ENCODE measurements around the gene BTBD1. TPM values are rescaled to one million over a fixed set of nuclear protein-coding genes. Genes with fewer than 3 reads are reported as not detected.

Gene BTBD1
- total and polyA plus RNA-seq, 5 donors from 2014 or later = 35.5 to 55.5 (median 46.8) TPM

GRCh38 chr15:82999426-82999825, 67.6 kb downstream of the BTBD1 start:
- H3K9me3 ChIP-seq (ENCODE audit: control insufficient read depth in 2 of 2, low read length in 2 of 2) = no peaks in the 10 kb centered on the region
- Mint-ChIP-seq H3K27me3 (no peaks in the 10 kb centered on the region), H3K27ac (peak overlapping the region in 1 of 3 donors; percentile 86), H3K36me3 (no peaks in the 10 kb centered on the region), H3K4me3 (no peak overlapping the region), H3K4me1 (peaks cover 6 to 13% (median 8%) of the 10 kb centered on the region in 4 donors), H3K9me3 (no peaks in the 10 kb centered on the region)
- H3K27ac ChIP-seq (ENCODE audit: insufficient read depth, low read length, poor library complexity, severe bottlenecking) = no peak overlapping the region
- ATAC-seq (ENCODE audit: low read depth in 2 of 2) (no peak), DNase-seq (no peak)
- peaks cover 6% of the 10 kb centered on the region for H3K4me1 ChIP-seq (ENCODE audit: control insufficient read depth, insufficient read depth, low read length, poor library complexity, severe bottlenecking)
- no peaks in the 10 kb centered on the region for H3K27me3 ChIP-seq (ENCODE audit: control insufficient read depth, insufficient read depth, low read length)
- H3K4me3 ChIP-seq (ENCODE audit: low read depth, low read length) = no peak overlapping the region
- H3K36me3 ChIP-seq (ENCODE audit: control insufficient read depth, insufficient read depth, low read length) = peaks cover 2% of the 10 kb centered on the region

- peaks cover 7 to 15% (median 10%) of the 10 kb centered on the region in 4 donors for H3K4me1 Mint-ChIP-seq
- no peak for ATAC-seq (ENCODE audit: low read depth in 2 of 2)
These were observed 71.1 kb downstream of the BTBD1 start for GRCh38 chr15:82995938-82996337.

GRCh38 chr15:82995076-82995475, 72.0 kb downstream of the BTBD1 start:
- Mint-ChIP-seq H3K9me3 (no peaks in the 10 kb centered on the region), H3K27me3 (no peaks in the 10 kb centered on the region), H3K4me1 (peaks cover 5 to 10% (median 7%) of the 10 kb centered on the region in 4 donors), H3K27ac (no peak overlapping the region), H3K36me3 (peaks cover 8% of the 10 kb centered on the region), H3K4me3 (no peak overlapping the region)
- DNase-seq = no peak
- no peaks in the 10 kb centered on the region for H3K9me3 ChIP-seq (ENCODE audit: control insufficient read depth in 2 of 2, low read length in 2 of 2)
- no peak for ATAC-seq (ENCODE audit: low read depth in 2 of 2)
- peaks cover 4% of the 10 kb centered on the region for H3K4me1 ChIP-seq (ENCODE audit: control insufficient read depth, insufficient read depth, low read length, poor library complexity, severe bottlenecking)
- H3K4me3 ChIP-seq (ENCODE audit: low read depth, low read length) = no peak overlapping the region
- H3K27ac ChIP-seq (ENCODE audit: insufficient read depth, low read length, poor library complexity, severe bottlenecking) = no peak overlapping the region
- H3K36me3 ChIP-seq (ENCODE audit: control insufficient read depth, insufficient read depth, low read length) = peaks cover 2% of the 10 kb centered on the region
- H3K27me3 ChIP-seq (ENCODE audit: control insufficient read depth, insufficient read depth, low read length) = no peaks in the 10 kb centered on the region

More at GRCh38 chr15:82995938-82996337, 71.1 kb downstream of the BTBD1 start:
- Histone ChIP-seq H3K4me3 (ENCODE audit: low read depth, low read length) (no peak overlapping the region), H3K36me3 (ENCODE audit: control insufficient read depth, insufficient read depth, low read length) (no peaks in the 10 kb centered on the region), H3K9me3 (ENCODE audit: control insufficient read depth in 2 of 2, low read length in 2 of 2) (no peaks in the 10 kb centered on the region), H3K27ac (ENCODE audit: insufficient read depth, low read length, poor library complexity, severe bottlenecking) (no peak overlapping the region), H3K27me3 (ENCODE audit: control insufficient read depth, insufficient read depth, low read length) (no peaks in the 10 kb centered on the region), H3K4me1 (ENCODE audit: control insufficient read depth, insufficient read depth, low read length, poor library complexity, severe bottlenecking) (peaks cover 6% of the 10 kb centered on the region)
- Mint-ChIP-seq H3K27me3 (no peaks in the 10 kb centered on the region), H3K9me3 (no peaks in the 10 kb centered on the region), H3K36me3 (peaks cover 4% of the 10 kb centered on the region), H3K27ac (peak overlapping the region in 2 of 3 donors; percentile 41 to 64), H3K4me3 (no peak overlapping the region)
- no peak for DNase-seq

- Histone ChIP-seq H3K27me3 (ENCODE audit: control insufficient read depth, insufficient read depth, low read length) (no peaks in the 10 kb centered on the region), H3K4me3 (ENCODE audit: low read depth, low read length) (no peak overlapping the region), H3K36me3 (ENCODE audit: control insufficient read depth, insufficient read depth, low read length) (peaks cover 13% of the 10 kb centered on the region), H3K4me1 (ENCODE audit: control insufficient read depth, insufficient read depth, low read length, poor library complexity, severe bottlenecking) (no peaks in the 10 kb centered on the region), H3K27ac (ENCODE audit: insufficient read depth, low read length, poor library complexity, severe bottlenecking) (no peak overlapping the region), H3K9me3 (ENCODE audit: control insufficient read depth in 2 of 2, low read length in 2 of 2) (no peaks in the 10 kb centered on the region)
- Mint-ChIP-seq H3K27me3 (no peaks in the 10 kb centered on the region), H3K9me3 (no peaks in the 10 kb centered on the region), H3K4me1 (peaks cover 0 to 15% (median 5%) of the 10 kb centered on the region in 4 donors), H3K36me3 (peaks cover 18% of the 10 kb centered on the region), H3K4me3 (no peak overlapping the region), H3K27ac (no peak overlapping the region)
- DNase-seq (no peak), ATAC-seq (ENCODE audit: low read depth in 2 of 2) (no peak)
These were observed 73.9 kb downstream of the BTBD1 start for GRCh38 chr15:82993144-82993543.

- peaks cover 13% of the 10 kb centered on the region for H3K36me3 ChIP-seq (ENCODE audit: control insufficient read depth, insufficient read depth, low read length)
- H3K27me3 Mint-ChIP-seq = no peaks in the 10 kb centered on the region
- peaks cover 2% of the 10 kb centered on the region for H3K4me1 ChIP-seq (ENCODE audit: control insufficient read depth, insufficient read depth, low read length, poor library complexity, severe bottlenecking)
- peaks cover 18% of the 10 kb centered on the region for H3K36me3 Mint-ChIP-seq
- H3K27ac ChIP-seq (ENCODE audit: insufficient read depth, low read length, poor library complexity, severe bottlenecking) = no peak overlapping the region
- no peak overlapping the region for H3K4me3 Mint-ChIP-seq
- no peaks in the 10 kb centered on the region for H3K9me3 ChIP-seq (ENCODE audit: control insufficient read depth in 2 of 2, low read length in 2 of 2)
- H3K9me3 Mint-ChIP-seq = no peaks in the 10 kb centered on the region
- no peak for DNase-seq
- H3K4me1 Mint-ChIP-seq = peaks cover under 1 to 18% (median 6%) of the 10 kb centered on the region in 4 donors
- ATAC-seq (ENCODE audit: low read depth in 2 of 2) = no peak
- no peaks in the 10 kb centered on the region for H3K27me3 ChIP-seq (ENCODE audit: control insufficient read depth, insufficient read depth, low read length)
- H3K4me3 ChIP-seq (ENCODE audit: low read depth, low read length) = no peak overlapping the region
- H3K27ac Mint-ChIP-seq = no peak overlapping the region
These were observed 74.5 kb downstream of the BTBD1 start for GRCh38 chr15:82992436-82992998.

- Histone ChIP-seq H3K4me1 (ENCODE audit: control insufficient read depth, insufficient read depth, low read length, poor library complexity, severe bottlenecking) (peaks cover 21% of the 10 kb centered on the region), H3K27ac (ENCODE audit: insufficient read depth, low read length, poor library complexity, severe bottlenecking) (peak overlapping the region; percentile 71), H3K4me3 (ENCODE audit: low read depth, low read length) (peak overlapping the region; percentile 97), H3K27me3 (ENCODE audit: control insufficient read depth, insufficient read depth, low read length) (no peaks in the 10 kb centered on the region), H3K9me3 (ENCODE audit: control insufficient read depth in 2 of 2, low read length in 2 of 2) (no peaks in the 10 kb centered on the region), H3K36me3 (ENCODE audit: control insufficient read depth, insufficient read depth, low read length) (peaks cover 13% of the 10 kb centered on the region)
- Mint-ChIP-seq H3K36me3 (peaks cover 18% of the 10 kb centered on the region), H3K27ac (peak overlapping the region; percentile 51 to 96 (median 96)), H3K27me3 (no peaks in the 10 kb centered on the region), H3K4me3 (peak overlapping the region; percentile 95 to 99 (median 98)), H3K9me3 (no peaks in the 10 kb centered on the region), H3K4me1 (peaks cover 25 to 49% (median 29%) of the 10 kb centered on the region in 4 donors)
- ATAC-seq (ENCODE audit: low read depth in 2 of 2) (peak; percentile 14 to 24), DNase-seq (peak in 2 of 3 donors; percentile 17 to 58)
These were observed 80.6 kb downstream of the BTBD1 start for GRCh38 chr15:82986442-82986780.

GRCh38 chr15:82985688-82986441, 81.2 kb downstream of the BTBD1 start, which contains the start of gene RAMAC:
Gene RAMAC (plus strand): TSS chr15:82986210. CDS start chr15:82989019, 2,809 bp downstream.
- peaks cover 21% of the 10 kb centered on the region for H3K4me1 ChIP-seq (ENCODE audit: control insufficient read depth, insufficient read depth, low read length, poor library complexity, severe bottlenecking)
- H3K27me3 Mint-ChIP-seq = no peaks in the 10 kb centered on the region
- peaks cover 25 to 49% (median 29%) of the 10 kb centered on the region in 4 donors for H3K4me1 Mint-ChIP-seq
- peak within 1 kb of the TSS; percentile 95 to 99 (median 98) for H3K4me3 Mint-ChIP-seq
- H3K27ac Mint-ChIP-seq = peak within 1 kb of the TSS; percentile 96 to 99 (median 96)
- H3K27ac ChIP-seq (ENCODE audit: insufficient read depth, low read length, poor library complexity, severe bottlenecking) = peak within 1 kb of the TSS; percentile 71
- DNase-seq = peak; percentile 89 to 97 (median 93)
- H3K4me3 ChIP-seq (ENCODE audit: low read depth, low read length) = peak within 1 kb of the TSS; percentile 97
- H3K36me3 Mint-ChIP-seq = peaks cover 18% of the 10 kb centered on the region
- no peaks in the 10 kb centered on the region for H3K27me3 ChIP-seq (ENCODE audit: control insufficient read depth, insufficient read depth, low read length)
- H3K36me3 ChIP-seq (ENCODE audit: control insufficient read depth, insufficient read depth, low read length) = peaks cover 13% of the 10 kb centered on the region
- no peaks in the 10 kb centered on the region for H3K9me3 Mint-ChIP-seq
- H3K9me3 ChIP-seq (ENCODE audit: control insufficient read depth in 2 of 2, low read length in 2 of 2) = no peaks in the 10 kb centered on the region
- peak; percentile 90 to 92 for ATAC-seq (ENCODE audit: low read depth in 2 of 2)

Measured in CD4-positive, CD25-positive, alpha-beta regulatory T cell (primary cell).